Ammon's horn (tissue), 1 donor: ENCODE measurements around the gene RPP25L.
A peak's percentile ranks its signal among the peaks of the same experiment; 100 is the strongest.

Experiments used
- DNase-seq: peaks from one replicate; pipeline ENCODE4 v3.0.0-alpha.2; 2016; ENCODE audit warnings: low spot score

The RPP25L gene

DNA sequence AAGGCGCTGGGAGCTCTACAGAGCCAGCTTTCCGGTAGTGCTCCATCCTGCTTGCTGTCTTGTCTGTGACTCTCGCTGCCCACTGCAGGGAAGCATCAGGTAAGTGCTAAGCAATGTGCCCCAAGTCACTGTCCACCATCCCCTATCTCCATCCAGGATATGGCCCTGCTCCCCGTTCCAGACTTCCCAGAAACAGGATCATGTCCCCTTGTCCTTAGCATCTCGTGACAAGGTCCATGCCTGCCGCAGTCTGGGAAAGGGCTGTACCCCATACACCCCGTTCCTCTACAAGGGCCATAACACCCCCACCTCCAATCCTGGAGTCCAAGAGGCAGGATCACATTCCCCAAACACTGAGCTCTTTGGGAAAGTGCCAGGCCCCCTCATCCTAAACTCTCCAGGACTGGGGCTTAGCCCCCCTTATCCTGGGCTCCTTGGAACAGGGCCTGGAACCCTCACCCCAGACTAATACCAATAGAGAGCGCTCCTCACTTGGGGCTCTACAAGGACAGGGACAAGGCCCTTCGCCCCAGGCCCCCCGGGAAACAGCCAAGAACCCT lies 566 bp downstream of the RPP25L start:
- DNase-seq: no peak

DNA sequence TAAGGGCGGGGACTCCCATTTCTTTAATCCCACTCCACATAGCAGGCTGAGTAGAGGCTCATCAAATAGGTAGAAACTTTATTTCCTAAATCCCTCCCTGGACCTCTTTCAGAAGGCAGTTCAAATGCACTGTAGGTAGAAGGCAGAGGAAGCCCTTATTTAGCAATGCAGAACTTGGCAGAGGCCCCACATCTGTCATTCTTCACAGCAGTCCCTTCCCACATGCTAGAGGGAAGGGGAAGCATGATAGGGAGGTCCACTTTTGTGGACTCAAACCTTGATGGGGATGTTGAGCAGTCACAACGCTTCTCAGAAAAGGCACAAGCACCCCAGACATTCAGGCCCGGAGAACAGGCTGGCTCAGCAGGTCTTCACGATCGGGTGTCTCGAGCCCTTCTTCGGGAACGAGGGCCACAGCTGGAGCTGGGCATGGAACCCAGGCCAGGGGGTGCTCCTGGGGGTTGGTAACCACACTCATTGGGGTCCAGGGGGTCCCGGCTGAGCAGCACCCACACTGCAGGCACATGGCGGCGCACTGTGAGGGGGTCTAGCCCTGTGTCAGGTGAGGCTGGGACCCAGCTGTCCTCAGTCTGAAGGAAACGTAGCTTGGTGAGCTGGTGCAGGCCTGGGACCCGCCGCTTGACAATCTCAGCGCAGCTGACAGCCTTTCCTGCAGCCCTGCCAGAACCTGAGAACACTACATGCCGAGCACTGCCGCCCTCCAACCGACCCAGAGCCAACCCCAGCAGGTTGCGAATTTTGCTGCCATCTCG lies 1.3 kb downstream of the RPP25L start:
- no peak for DNase-seq

DNA sequence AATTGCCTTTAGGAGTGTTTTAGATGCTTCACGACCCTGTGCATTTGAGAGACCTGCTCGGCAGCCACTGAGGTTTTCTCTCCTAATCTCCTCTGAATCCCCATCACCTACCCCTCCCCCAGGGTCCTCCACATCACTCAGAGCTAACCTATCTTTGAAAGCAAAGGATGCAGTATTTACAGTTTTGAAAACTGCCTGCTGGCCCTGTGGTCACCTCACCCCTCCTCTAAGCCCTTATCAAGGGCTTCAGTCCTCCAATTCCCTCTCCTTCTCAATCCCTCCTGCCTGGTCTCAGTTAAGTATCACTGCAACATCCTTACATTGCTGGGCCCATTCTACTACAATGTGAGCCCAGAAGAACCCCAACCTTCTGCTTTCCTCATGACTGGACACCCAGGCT lies 4.6 kb downstream of the RPP25L start:
- DNase-seq: no peak

DNA sequence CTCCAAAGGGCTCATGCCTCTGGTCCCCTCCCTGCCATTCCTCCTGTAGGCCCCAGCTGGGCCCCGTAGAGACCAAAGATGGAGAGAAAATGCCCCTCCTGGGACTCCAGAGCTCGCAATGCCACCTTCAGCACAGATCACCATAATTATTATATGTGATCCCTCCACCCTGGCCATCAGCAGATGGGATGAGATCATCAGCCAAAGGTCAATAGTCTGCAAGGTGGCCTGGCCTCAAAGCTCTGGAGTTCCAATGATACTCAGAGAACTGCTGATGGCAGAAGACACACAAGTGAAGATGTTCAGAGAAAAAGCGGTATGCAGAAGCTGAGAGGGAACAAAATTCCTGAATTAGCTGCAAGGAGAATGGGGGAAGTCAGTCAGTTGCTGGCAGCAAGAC lies 5.0 kb downstream of the RPP25L start:
- no peak for DNase-seq

DNA sequence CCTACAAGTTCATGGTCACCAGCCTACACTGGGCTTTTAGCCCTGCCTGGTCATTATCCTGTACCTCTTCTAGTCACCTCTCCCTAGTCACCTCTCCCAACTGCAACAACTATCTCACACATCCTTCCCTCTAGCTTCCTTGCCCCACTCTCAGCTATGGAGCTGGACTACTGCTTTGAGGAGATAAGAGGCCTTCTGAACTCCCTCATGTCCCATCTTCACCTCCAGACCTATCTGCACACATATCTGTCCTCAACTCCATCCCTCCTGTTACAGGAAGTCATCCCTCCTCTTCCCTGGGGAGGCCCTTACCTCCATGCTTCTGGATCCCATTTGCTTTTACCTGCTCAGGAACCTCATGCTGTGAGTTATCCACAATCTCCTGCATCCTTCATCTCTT lies 5.7 kb downstream of the RPP25L start:
- no peak for DNase-seq

DNA sequence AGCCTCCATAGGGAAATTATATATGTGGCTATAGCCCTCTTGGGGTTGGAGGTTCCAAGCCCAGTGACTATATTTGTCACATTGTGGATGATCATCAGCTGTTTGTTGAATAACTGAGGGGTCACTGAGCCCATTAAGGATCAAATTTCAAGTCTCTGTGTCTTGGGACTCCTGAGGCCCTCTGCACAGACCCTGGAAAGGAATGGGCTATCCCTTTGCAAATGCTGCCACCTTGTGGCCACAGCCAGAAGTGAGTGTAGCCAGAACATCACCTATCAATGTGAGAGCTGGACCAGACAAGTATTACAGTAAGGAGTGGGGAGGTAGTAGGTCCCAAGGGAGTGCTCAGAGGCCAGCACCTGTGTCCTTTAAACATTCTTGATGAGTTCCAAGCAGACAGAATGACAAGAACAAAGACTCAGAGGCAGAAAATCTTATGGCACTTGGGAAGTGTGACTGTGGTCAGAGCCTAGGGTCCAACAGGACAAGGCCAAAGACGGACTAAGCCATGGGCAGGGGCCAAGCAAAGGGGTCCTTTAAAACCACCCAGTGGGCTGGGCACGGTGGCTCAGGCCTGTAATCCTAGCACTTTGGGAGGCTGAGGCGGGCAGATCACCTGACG lies 8.2 kb downstream of the RPP25L start:
- DNase-seq: peak; percentile 90

DNA sequence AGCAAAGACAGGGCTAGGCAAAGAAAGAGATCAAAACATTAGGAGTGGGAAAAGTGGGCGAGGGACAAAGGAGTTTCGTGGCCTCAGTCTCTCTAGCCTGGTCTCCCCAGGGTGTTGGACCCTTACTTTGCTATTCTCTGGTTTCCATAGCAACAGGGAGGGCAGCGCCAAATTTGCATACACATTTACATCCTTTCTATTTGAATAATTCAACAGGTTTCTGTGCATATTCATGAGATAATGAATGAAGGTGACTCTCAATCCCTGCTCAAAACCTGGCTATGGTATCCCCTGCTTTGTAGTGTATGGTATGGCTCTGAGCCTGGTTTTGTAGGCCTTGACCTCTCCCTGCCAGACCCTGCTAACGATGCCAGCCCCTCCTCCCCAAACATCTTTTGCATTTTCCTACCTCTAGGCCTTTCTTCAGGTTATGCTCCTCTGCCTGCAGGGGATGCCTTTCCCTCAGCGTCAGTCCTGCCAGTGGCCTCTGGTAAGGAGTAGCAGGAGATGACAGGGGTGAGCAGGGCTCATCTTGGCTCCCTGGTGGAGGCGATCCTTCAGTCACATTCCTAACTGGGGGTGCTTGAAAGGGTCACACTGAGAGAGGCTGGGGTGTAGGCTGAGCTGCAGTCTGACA lies 9.8 kb downstream of the RPP25L start:
- no peak for DNase-seq

DNA sequence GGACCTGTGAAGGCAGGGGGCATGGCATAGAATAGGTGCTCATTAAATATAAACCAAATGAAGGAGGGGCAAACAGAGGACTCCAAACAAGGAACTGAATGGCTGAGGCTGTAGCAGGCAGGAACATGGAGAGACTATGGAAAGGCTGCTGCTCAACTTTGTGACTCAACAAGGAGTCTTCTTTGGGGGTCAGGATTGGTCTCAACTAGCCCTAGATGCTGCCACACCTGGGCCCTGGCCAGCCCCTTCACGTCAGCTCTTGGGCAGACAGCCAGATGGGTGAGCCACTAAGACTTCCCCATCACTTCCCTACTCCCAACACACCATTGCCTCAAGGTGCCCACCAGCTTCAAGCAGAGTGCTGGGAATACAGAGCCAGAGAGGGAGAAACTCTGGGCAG lies 11.0 kb downstream of the RPP25L start:
- no peak for DNase-seq

DNA sequence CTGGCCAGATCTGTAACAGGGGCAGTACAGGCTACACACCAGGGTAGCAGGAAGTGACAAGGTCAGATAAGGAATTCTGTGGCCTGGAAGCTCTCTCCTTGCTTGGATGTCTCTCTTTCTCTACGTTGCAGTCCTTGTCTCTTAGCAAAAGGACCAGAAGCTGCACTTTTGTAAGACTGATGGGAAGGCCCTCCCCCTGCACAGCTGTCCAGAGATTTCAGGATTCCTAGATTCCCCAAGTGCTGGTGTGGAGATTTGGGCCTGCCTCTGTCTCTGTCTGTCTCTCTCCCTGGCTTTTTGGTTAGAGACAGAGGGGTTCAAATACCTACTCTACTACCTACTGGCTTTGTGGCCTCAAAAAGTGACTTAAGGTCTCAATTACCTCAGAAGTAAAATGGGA lies 12.4 kb downstream of the RPP25L start:
- no peak for DNase-seq

DNA sequence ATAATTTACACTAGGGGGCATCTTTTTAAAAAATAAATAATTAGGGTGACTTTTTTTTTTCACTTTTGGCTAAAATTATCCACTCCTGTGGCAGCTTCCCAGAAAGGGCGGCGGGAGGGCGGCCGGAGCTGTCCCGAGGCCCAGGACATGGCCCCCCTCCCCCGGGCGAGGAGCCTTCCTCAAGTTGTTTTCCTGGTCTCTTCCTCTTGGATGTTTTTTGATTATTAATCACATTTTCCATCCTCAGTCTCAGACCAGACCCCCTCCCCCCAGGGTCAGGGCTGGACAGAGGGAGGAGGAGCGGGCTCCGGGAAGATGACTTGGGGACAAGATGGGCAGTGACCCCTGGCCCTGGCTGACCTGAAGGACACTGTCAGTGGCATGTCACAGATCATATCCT lies 17.7 kb downstream of the RPP25L start:
- DNase-seq: no peak

DNA sequence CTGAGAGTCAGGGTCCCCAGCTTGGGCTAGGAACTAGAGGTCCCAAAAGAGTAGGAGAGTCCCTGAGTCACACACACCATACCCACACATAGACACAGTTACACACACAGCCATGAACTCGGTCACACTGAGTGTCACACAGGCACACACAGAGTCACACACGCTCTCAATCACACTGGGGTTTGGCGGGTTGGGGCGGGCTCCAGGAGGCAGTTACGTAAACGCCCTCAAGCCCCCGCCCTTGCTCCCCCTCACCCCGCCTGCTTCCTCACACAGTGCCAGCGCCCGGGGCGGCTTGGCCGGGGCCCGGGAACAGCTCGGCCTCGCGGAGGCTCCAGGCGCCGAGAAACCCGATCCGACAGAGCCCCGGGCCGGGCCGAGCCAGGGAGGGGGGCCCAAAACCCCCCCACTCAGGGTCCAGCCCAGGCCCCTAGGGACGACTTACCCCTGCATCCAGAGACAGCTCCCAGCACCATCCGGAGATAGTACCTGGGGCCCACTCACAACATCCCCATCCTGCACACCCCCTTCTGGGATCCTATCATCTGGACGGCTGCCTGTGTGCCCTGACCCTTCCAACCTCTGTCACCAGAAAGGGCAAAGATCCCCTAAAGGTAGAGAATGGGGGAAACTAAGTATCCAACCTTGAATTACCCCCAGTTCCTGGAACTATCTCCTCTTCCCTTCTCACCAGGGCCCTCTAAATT lies 18.8 kb downstream of the RPP25L start:
- peak; percentile 68 for DNase-seq

DNA sequence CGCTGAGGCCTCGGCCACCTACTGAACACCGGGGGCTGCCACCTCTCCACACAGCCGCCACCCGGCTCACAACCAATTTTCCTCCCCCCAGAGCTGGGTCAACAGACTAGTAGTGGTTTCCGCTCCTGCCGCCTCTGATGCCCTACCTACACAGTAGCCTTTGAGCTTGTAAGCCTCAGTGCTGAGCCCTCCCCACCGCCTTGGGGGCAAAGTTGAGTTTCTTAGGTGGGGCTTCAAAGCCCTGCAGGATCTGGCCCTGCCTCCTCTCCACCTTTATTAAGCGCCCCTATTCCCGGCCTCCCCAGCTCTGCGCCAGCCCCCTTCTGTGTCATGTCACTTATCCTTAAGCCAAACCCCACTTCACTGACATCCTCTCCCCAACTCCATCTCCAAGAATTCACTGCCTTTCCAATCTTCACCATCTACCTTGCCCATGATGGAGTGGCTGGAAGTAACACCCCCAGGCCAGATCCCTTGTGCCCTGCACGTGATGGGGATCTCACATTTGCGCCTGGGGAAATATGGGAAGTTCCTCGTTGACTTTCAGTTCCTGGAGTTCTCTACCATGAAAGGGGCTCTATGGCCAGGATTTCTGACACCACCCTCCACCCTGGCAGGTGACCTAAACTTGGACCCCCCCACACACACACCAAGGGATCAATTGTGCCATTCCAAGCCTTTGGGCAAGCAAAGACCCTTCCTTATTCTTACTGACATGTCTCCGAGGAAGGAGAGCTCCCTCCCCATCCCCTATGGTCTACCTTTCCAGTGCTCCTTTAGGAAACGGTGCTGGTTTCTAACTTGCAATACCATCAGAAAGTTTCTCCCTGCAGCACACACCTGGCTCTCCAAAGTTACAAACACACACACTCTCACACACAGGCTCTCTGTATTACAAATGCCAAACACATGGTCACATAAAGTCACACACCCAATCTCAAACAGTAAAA lies 19.7 kb downstream of the RPP25L start:
- no peak for DNase-seq

DNA sequence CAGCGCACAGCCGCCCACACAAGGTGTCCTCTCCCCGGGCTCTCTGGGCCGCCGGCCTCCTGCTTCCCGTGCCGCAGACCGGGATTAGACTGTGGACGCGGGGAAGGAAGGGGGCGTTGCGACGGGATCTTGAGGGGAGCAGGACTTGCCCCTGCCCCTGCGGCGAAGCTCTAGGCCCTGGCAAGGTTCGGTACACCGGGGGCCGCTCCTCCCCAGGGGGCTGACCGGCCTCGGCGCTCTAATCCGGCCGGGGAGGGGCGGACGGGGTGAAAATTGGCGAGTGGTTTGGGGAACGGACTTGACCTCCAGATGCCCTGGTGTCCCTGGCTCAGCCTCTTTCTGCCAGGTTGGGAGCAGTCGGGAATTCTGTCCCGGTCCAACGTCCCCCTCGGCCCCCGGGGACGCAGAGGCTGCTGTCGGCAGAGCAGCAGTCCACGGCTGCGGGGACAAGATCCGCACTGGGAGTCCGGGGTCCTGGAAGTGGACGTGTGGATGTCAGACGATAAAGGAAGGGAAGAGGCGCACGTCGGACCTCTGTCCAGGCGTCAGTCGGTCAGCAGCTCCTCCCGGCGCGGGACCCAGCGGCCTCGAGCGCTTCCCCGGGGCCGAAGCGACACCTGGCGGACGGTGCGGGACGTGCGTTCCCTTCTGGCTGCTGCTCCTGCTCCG lies 20.5 kb downstream of the RPP25L start:
- peak; percentile 91 for DNase-seq

DNA sequence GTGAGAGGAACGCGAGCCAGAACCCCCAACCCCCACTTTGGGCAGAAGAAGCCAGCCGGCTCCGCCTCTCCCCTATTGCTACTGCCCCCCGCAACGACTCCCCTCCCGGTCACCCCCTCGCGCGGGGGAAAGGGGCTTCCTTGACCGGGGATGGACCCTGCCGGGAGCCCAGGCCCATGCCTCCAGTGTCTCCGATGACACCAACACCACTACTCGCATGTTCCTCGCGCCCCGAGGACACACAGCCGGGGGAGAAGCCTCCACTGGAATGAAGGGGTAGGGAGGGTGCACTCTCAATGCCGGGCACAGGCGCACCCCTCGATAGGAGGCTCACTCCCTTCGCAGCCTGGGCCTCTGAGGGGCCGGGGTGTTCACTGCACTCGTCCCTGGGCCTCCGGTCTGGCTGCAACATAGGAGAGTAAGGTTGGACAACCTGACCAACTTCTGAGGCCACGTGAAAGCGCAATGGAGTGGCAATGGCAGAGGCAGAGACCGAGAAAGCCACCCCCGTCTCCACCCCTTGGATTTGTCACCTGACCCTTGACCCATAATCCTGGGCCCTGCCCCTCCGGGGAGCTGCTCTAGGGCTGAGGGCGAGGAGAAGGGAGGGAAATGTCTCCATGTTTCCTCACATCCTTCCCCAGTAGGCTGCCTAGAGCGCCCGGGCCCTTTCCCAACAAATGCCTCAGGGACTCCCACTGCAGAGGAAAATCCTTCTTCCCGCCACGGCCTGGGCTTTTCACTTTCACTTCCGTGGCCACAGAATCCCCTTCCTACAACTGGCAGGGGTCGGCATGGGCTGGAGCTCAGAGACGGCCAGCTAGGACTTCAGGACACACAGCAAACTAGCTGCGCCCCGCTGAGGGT lies 21.3 kb downstream of the RPP25L start:
- DNase-seq: no peak

DNA sequence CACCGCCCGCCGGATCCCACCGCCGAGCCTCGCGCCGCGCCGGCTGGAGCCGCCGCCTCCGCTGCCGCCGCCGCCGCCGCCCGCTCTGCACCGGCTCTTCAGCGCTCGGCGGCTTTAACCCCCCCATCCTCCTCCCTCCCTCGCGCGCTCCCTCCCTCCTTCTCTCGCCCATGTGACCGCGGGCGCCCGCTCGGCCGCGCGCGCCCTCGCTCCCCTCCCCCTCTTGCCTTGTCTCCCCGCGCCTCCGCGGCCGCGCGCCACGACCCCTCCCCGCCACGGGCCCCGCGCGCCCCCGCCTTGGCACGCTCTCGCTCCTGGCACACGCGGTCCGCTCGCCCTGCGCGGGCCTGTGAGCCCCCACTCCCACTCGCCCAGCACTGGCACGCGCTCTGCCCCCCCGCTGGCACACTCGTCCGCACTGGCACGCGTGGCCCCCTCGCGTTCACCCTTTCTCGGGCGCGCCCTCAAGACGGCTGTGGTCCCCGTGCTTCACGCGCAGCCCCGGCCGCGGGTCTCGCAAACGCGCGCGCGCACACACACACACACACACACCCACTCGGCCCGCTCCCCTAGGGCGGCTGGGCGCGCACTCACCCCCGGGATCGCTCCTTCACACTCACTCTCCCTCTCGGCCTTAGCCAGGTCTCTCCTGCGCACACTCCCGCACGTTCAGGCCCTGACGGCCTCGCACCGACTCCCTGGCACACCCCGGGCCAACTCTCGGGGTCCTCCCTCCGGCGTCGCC lies 22.1 kb downstream of the RPP25L start, which contains the start of gene CNTFR:
Gene CNTFR (minus strand): TSS at position 89 of the 745 bp plus-strand sequence. CDS start 20,743 bp downstream, outside the sequence.
- DNase-seq: peak; percentile 80

DNA sequence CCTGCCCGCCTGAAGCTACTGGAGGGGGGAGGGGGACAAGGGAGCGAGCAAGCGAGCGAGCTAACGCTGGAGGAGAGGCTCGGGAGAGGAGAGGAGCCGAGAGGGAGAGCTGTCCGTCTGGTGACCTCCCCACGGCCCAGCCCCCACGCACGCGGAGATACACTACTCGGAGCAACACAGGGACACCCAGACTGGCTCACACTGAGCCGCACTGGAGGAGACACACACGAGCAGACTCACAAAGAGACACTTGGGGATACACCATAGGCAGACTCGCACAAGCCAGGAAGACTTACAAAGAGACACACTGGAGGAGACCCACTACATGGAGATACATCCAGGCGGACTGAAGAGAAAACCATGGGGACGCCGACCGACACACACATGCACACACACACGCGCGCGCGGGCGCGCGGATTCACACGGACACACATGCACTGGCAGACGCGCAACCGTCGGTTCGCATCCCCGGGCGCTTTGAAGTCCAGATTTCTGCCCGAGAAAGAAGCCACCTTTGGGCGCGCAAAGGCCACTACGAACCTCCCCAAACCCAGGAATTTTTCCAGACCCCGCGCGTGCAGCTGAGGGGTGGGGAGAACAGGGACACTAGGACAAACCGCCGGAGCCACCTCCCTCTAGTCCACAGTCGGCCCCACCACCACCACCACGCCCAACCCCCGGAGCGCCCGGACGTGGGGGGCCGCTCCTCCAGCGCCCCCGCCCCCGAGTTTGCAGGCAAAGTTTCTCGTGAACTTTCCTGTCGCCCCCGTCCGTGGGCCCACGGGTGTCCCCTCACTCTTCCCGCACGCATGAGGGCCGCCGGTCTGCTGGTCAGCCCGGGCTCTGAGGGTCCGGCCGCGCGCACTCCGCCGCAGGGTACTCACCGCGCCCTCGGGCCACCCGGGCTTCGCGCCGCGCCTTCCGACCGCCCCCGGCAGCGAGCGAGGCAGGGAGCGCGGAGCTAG lies 22.9 kb downstream of the RPP25L start:
- no peak for DNase-seq

DNA sequence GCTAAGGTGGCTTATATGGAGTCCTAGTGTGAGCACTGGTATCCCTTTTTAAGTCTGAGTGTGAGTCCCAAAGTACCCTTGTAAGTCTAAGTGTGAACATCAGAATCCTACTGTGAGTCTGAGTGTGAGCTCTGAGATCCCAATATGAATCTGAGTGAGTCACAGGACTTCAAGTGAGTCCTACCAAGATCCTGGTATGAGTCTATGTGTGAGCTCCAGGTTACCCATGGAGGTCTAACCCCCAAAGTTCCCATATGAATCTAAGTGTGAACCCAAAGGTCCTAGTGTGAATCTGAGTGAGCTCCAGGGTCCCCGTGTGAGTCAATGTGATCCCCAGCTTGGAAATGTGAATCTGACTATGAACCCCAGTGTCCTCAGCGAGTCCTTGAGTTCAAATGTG lies 24.6 kb downstream of the RPP25L start:
- DNase-seq: no peak
